C4-2B (cell line): ENCODE measurements around the gene ZSCAN10.

ENCODE experiments used
- H3K27ac ChIP-seq: fragments of 450-650 bp; 2 replicates; pipeline ENCODE4 v1.5.1; 2017
- CTCF ChIP-seq: fragments of 450-650 bp; conservative IDR thresholded peaks from 2 replicates; pipeline ENCODE4 v1.5.1; 2017; ENCODE audit warnings: mild to moderate bottlenecking
- ZFX ChIP-seq: fragments of 450-650 bp; IDR thresholded peaks from 2 replicates; pipeline ENCODE4 v1.6.1; 2017

ZSCAN10 gene

GRCh38 chr16:3065069-3065741 lies 33.9 kb downstream of the ZSCAN10 start, which contains the start of gene IL32:
Gene IL32, plus strand, starts transcription at chr16:3065640. Its CDS starts 172 bp downstream, at chr16:3065812.
- TF ChIP-seq CTCF (no peak), ZFX (no peak)
- no peak within 1 kb of the TSS for H3K27ac ChIP-seq

- TF ChIP-seq CTCF = no peak
- no peak for TF ChIP-seq ZFX
- H3K27ac ChIP-seq = no peak overlapping the region
These were observed 35.3 kb downstream of the ZSCAN10 start for GRCh38 chr16:3063625-3064386.

- no peak for TF ChIP-seq ZFX
- H3K27ac ChIP-seq = no peak overlapping the region
These were observed 36.5 kb downstream of the ZSCAN10 start for GRCh38 chr16:3062553-3062952.

GRCh38 chr16:3060339-3061127 lies 38.6 kb downstream of the ZSCAN10 start:
- H3K27ac ChIP-seq = no peak overlapping the region
- no peak for TF ChIP-seq CTCF
- TF ChIP-seq ZFX = no peak

GRCh38 chr16:3059723-3060242 lies 39.3 kb downstream of the ZSCAN10 start:
- H3K27ac ChIP-seq = peak overlapping the region; percentile 88
- TF ChIP-seq CTCF = no peak

GRCh38 chr16:3059041-3059722 lies 39.9 kb downstream of the ZSCAN10 start:
- peak overlapping the region; percentile 88 for H3K27ac ChIP-seq
- TF ChIP-seq ZFX (peak; percentile 27; the same call in 1 of the 2 replicates), CTCF (peak; percentile 97)

- peak overlapping the region; percentile 88 for H3K27ac ChIP-seq
- TF ChIP-seq ZFX (no peak), CTCF (no peak)
These were observed 40.7 kb downstream of the ZSCAN10 start for GRCh38 chr16:3058139-3059030.
